IMR-90 (cell line): Measurements from ENCODE around the gene CD2AP. TPM values are rescaled to one million over a fixed set of nuclear protein-coding genes. Genes with fewer than 3 reads are reported as not detected.

ENCODE experiments used
- ATAC-seq: fragments of 200-7000 bp; cut with Tn5 transposase; 2 replicates; pipeline ENCODE4 v1.9.1; 2020; ENCODE audit warnings: low read depth, mild to moderate bottlenecking, moderate library complexity
- BruUV-seq: library from RNA; stranded (reverse); fragments of 400-500 nt; replicated peaks from 2 replicates; lab custom pipeline; 2021; lab: Mats Ljungman, UMichigan
- CTCF ChIA-PET: fragments of 300-600 bp; formaldehyde crosslinking; extraction: SDS; loops from one replicate; lab custom pipeline; 2021; ENCODE audit warnings: antibody characterized with exemption; lab: Yijun Ruan, JAX
- POLR2A ChIA-PET: fragments of 300-600 bp; sonication (Branson Sonifier 250); formaldehyde crosslinking; loops from one replicate; lab custom pipeline; 2022; ENCODE audit warnings: antibody characterized with exemption; ENCODE audit not compliant: unreplicated experiment; lab: Charles Lee
- DNase-seq: peaks from one replicate; pipeline ENCODE4 v3.0.0; 2013
- H2AFZ ChIP-seq: replicated peaks from 2 replicates; pipeline ENCODE3; 2013; ENCODE audit warnings: low read length, mild to moderate bottlenecking; ENCODE audit not compliant: poor library complexity
- H2AK5ac ChIP-seq: 2 replicates; pipeline ENCODE4 v1.6.1; 2013; ENCODE audit warnings: low read depth, low read length, inconsistent platforms
- H2AK9ac ChIP-seq: replicated peaks from 2 replicates; pipeline ENCODE3; 2013; ENCODE audit warnings: mild to moderate bottlenecking, low read depth, low read length, moderate library complexity; ENCODE audit not compliant: poor library complexity
- H2BK120ac ChIP-seq: 2 replicates; pipeline ENCODE4 v1.6.1; 2013; ENCODE audit warnings: low read depth, low read length, inconsistent platforms
- H2BK15ac ChIP-seq: 3 replicates; pipeline ENCODE4 v1.6.1; 2013; ENCODE audit warnings: low read depth, low read length, inconsistent platforms
- H2BK20ac ChIP-seq: 2 replicates; pipeline ENCODE4 v1.6.1; 2013; ENCODE audit warnings: low read depth, mild to moderate bottlenecking, inconsistent platforms, low read length, moderate library complexity
- H2BK5ac ChIP-seq: 2 replicates; pipeline ENCODE4 v1.6.1; 2013; ENCODE audit warnings: mild to moderate bottlenecking, low read depth, low read length, inconsistent platforms; ENCODE audit not compliant: poor library complexity, severe bottlenecking
- H3K14ac ChIP-seq: replicated peaks from 2 replicates; pipeline ENCODE4 v1.6.1; 2013; ENCODE audit warnings: low read depth, low read length, inconsistent platforms
- H3K18ac ChIP-seq: 2 replicates; pipeline ENCODE4 v1.6.1; 2013; ENCODE audit warnings: low read depth, low read length, control low read depth
- H3K23ac ChIP-seq: 2 replicates; pipeline ENCODE4 v1.6.1; 2013; ENCODE audit warnings: low read depth, low read length, inconsistent platforms
- H3K27ac ChIP-seq: 2 replicates; pipeline ENCODE4 v1.5.1; 2013; ENCODE audit warnings: mild to moderate bottlenecking, control low read depth, low read length; ENCODE audit not compliant: insufficient read depth
- H3K27me3 ChIP-seq: 2 replicates; pipeline ENCODE4 v1.6.1; 2013; ENCODE audit warnings: low read length; ENCODE audit not compliant: control insufficient read depth, insufficient read depth
- H3K36me3 ChIP-seq: 2 replicates; pipeline ENCODE4 v1.6.1; 2013; ENCODE audit warnings: low read length, mixed read lengths; ENCODE audit not compliant: control insufficient read depth, insufficient read depth
- H3K4ac ChIP-seq: 2 replicates; pipeline ENCODE4 v1.6.1; 2013; ENCODE audit warnings: low read depth, low read length, inconsistent platforms
- H3K4me1 ChIP-seq: 2 replicates; pipeline ENCODE4 v1.6.1; 2013; ENCODE audit warnings: low read length, mixed read lengths; ENCODE audit not compliant: control insufficient read depth, insufficient read depth
- H3K4me2 ChIP-seq: 2 replicates; pipeline ENCODE4 v1.6.1; 2013; ENCODE audit warnings: low read depth, mild to moderate bottlenecking, control low read depth, low read length, moderate library complexity
- H3K4me3 ChIP-seq: 2 replicates; pipeline ENCODE4 v1.5.1; 2013; ENCODE audit warnings: low read depth, mild to moderate bottlenecking, control low read depth, low read length, moderate library complexity; ENCODE audit not compliant: insufficient read depth
- H3K56ac ChIP-seq: 2 replicates; pipeline ENCODE4 v1.6.1; 2013; ENCODE audit warnings: low read length, inconsistent platforms; ENCODE audit not compliant: insufficient read depth; ENCODE audit errors: extremely low read depth
- H3K79me1 ChIP-seq, 2 experiments: 2 replicates each; pipeline ENCODE4 v1.6.1; 2013; ENCODE audit warnings: low read length in 2 of 2, inconsistent platforms in 1 of 2, low read depth in 1 of 2
- H3K9ac ChIP-seq: 2 replicates; pipeline ENCODE4 v1.6.1; 2013; ENCODE audit warnings: low read depth, low read length, control low read depth
- H3K9me1 ChIP-seq: 2 replicates; pipeline ENCODE4 v1.6.1; 2013; ENCODE audit warnings: low read length, inconsistent platforms; ENCODE audit not compliant: insufficient read depth
- H3K9me3 ChIP-seq: 2 replicates; pipeline ENCODE4 v1.6.1; 2013; ENCODE audit warnings: low read length; ENCODE audit not compliant: control insufficient read depth, insufficient read depth
- H4K20me1 ChIP-seq: 2 replicates; pipeline ENCODE4 v1.6.1; 2013; ENCODE audit warnings: low read length, inconsistent platforms; ENCODE audit not compliant: insufficient read depth
- H4K5ac ChIP-seq: 2 replicates; pipeline ENCODE4 v1.6.1; 2013; ENCODE audit warnings: mild to moderate bottlenecking, low read depth, low read length, control low read depth
- H4K8ac ChIP-seq, 2 experiments: 2 replicates each; pipeline ENCODE4 v1.6.1; 2013; ENCODE audit warnings: low read depth in 2 of 2, low read length in 2 of 2, control low read depth in 1 of 2, inconsistent platforms in 1 of 2
- H4K91ac ChIP-seq: 2 replicates; pipeline ENCODE4 v1.6.1; 2013; ENCODE audit warnings: low read depth, low read length, inconsistent platforms; ENCODE audit not compliant: insufficient read depth
- BHLHE40 ChIP-seq: fragments of 150-350 bp; IDR thresholded peaks from 2 replicates; pipeline ENCODE4 v1.6.1; 2016; ENCODE audit warnings: mild to moderate bottlenecking, low read depth, low read length
- CEBPB ChIP-seq: IDR thresholded peaks from 2 replicates; pipeline ENCODE4 v1.6.1; 2012; ENCODE audit warnings: low read depth, low read length, improper control_type of control experiment
- CHD1 ChIP-seq: IDR thresholded peaks from 2 replicates; pipeline ENCODE4 v1.6.1; 2012; ENCODE audit warnings: low read depth, low read length, improper control_type of control experiment
- CTCF ChIP-seq: conservative IDR thresholded peaks from 2 replicates; pipeline ENCODE4 v1.5.1; 2012; ENCODE audit warnings: mild to moderate bottlenecking, low read depth, low read length, improper control_type of control experiment
- ELK1 ChIP-seq: fragments of 150-350 bp; IDR thresholded peaks from 2 replicates; pipeline ENCODE4 v1.6.1; 2016; ENCODE audit warnings: low read depth, mild to moderate bottlenecking, low read length, moderate library complexity, borderline replicate concordance
- MAFK ChIP-seq: IDR thresholded peaks from 2 replicates; pipeline ENCODE4 v1.6.1; 2012; ENCODE audit warnings: low read depth, low read length, improper control_type of control experiment
- MAZ ChIP-seq: IDR thresholded peaks from 2 replicates; pipeline ENCODE4 v1.6.1; 2012; ENCODE audit warnings: low read depth, mild to moderate bottlenecking, low read length, improper control_type of control experiment, moderate library complexity, borderline replicate concordance
- MXI1 ChIP-seq: IDR thresholded peaks from 2 replicates; pipeline ENCODE4 v1.6.1; 2012; ENCODE audit warnings: low read depth, mild to moderate bottlenecking, low read length, moderate library complexity, borderline replicate concordance
- NFE2L2 ChIP-seq: fragments of 150-350 bp; IDR thresholded peaks from 2 replicates; pipeline ENCODE4 v1.6.1; 2016; ENCODE audit warnings: low read depth, mild to moderate bottlenecking, low read length
- POLR2A ChIP-seq: IDR thresholded peaks from 2 replicates; pipeline ENCODE4 v1.6.1; 2012; ENCODE audit warnings: mild to moderate bottlenecking, low read depth, low read length
- RAD21 ChIP-seq: IDR thresholded peaks from 2 replicates; pipeline ENCODE4 v1.6.1; 2012; ENCODE audit warnings: low read length, improper control_type of control experiment
- RCOR1 ChIP-seq: IDR thresholded peaks from 2 replicates; pipeline ENCODE4 v1.6.1; 2012; ENCODE audit warnings: mild to moderate bottlenecking, low read length, improper control_type of control experiment; ENCODE audit not compliant: insufficient replicate concordance
- RFX5 ChIP-seq: IDR thresholded peaks from 2 replicates; pipeline ENCODE4 v1.8.0; 2012; ENCODE audit warnings: low read depth, mild to moderate bottlenecking, low read length, moderate library complexity
- SMC3 ChIP-seq: fragments of 150-350 bp; IDR thresholded peaks from 2 replicates; pipeline ENCODE4 v1.6.1; 2016; ENCODE audit warnings: low read depth, mild to moderate bottlenecking, antibody characterized with exemption, low read length, moderate library complexity
- USF2 ChIP-seq: fragments of 150-350 bp; IDR thresholded peaks from 2 replicates; pipeline ENCODE4 v1.6.1; 2017; ENCODE audit warnings: mild to moderate bottlenecking, antibody characterized with exemption, low read length, low read depth
- WGBS, 2 experiments: methylation state at CpG; one replicate each; pipeline versions ENCODE4 v1.1.5 to v1.1.7; 2013; ENCODE audit warnings: missing lambda C conversion rate in 2 of 2; ENCODE audit not compliant: insufficient read length in 1 of 2; ENCODE audit errors: extremely low coverage in 2 of 2; 5-methylcytosine and 5-hydroxymethylcytosine counted together
- dilution Hi-C: fragments of 300-500 bp; cut with HindIII; formaldehyde crosslinking; loops from one replicate; pipeline ENCODE4 v1.14.3; 2018; ENCODE audit warnings: low sequenced_read_pairs; ENCODE audit not compliant: unreplicated experiment
- in situ Hi-C: fragments of 300-500 bp; cut with MboI; formaldehyde crosslinking; loops from 3 replicates; pipeline ENCODE4 v1.14.3; 2019; ENCODE audit warnings: low sequenced_read_pairs, inconsistent platforms, mixed read lengths
- intact Hi-C: fragments of 100-400 bp; cut with micrococcal nuclease; formaldehyde crosslinking; loops from 2 replicates; pipeline ENCODE4 v1.10.0; 2022
- polyA plus RNA-seq, 3 experiments: library from polyadenylated mRNA; depleted of rRNA; stranded (reverse); fragments of >200 nt; gene quantifications; 2 replicates each; pipeline ENCODE4 v1.2.3, GENCODE V29; 2012; ENCODE audit warnings: low replicate concordance in 1 of 3
- total RNA-seq: library from RNA; depleted of rRNA; stranded (reverse); fragments of >200 nt; gene quantifications from 2 replicates; pipeline ENCODE4 v1.2.3, GENCODE V29; 2012

Gene CD2AP
- total and polyA plus RNA-seq, 2 of the 4 experiments (the other 2 are of a cell fraction): 5.3 to 7.5 TPM

- no TSS peak for BruUV-seq
- no peak overlapping the region for H2AK9ac ChIP-seq
- no peak overlapping the region for H3K18ac ChIP-seq
- H3K27ac ChIP-seq: no peak overlapping the region
- H2BK15ac ChIP-seq: no peak overlapping the region
- H2BK120ac ChIP-seq: no peak overlapping the region
- ATAC-seq (no peak), DNase-seq (no peak)
- no peaks in the 10 kb centered on the region for H3K4me1 ChIP-seq
- H3K9ac ChIP-seq: no peak overlapping the region
- no peak overlapping the region for H3K4ac ChIP-seq
- H2BK20ac ChIP-seq: no peak overlapping the region
- no peaks in the 10 kb centered on the region for H3K9me1 ChIP-seq
- no peak overlapping the region for H3K4me2 ChIP-seq
- no peak overlapping the region for H2AK5ac ChIP-seq
- H3K4me3 ChIP-seq: no peak overlapping the region
- 94% methylated on average over 2 of the region's 4 CpGs; no CpG with 5 or more reads in 1 of the 2 experiments for WGBS, 2 experiments
- H4K8ac ChIP-seq: no peak overlapping the region
- H3K79me1 ChIP-seq: no peaks in the 10 kb centered on the region
- H3K27me3 ChIP-seq: no peaks in the 10 kb centered on the region
- no peaks in the 10 kb centered on the region for H3K9me3 ChIP-seq
- no peak overlapping the region for H3K14ac ChIP-seq
- CTCF ChIA-PET: no interaction called here
- TF ChIP-seq SMC3: no peak
- TF ChIP-seq USF2: no peak
- no peak for TF ChIP-seq RAD21
- TF ChIP-seq RFX5: no peak
- TF ChIP-seq NFE2L2: no peak
- TF ChIP-seq MXI1: no peak
- no peak for TF ChIP-seq MAZ
- TF ChIP-seq ELK1: no peak
- no peak for TF ChIP-seq MAFK
- no peak for TF ChIP-seq BHLHE40
- no peak for TF ChIP-seq POLR2A
- no peak for TF ChIP-seq CTCF
- no peak for TF ChIP-seq RCOR1
- no peak for TF ChIP-seq CHD1
- TF ChIP-seq CEBPB: no peak
- H4K5ac ChIP-seq: no peak overlapping the region
- intact Hi-C loops: no loop called here
- no peak overlapping the region for H4K91ac ChIP-seq
- H2AFZ ChIP-seq: no peak overlapping the region
- dilution Hi-C loops: no loop called here
- H3K23ac ChIP-seq: no peak overlapping the region
- no peaks in the 10 kb centered on the region for H4K20me1 ChIP-seq
- POLR2A ChIA-PET: no interaction called here
- peaks cover 6% of the 10 kb centered on the region for H3K36me3 ChIP-seq
- H3K56ac ChIP-seq: no peak overlapping the region
- in situ Hi-C loops: no loop called here
- no peak overlapping the region for H2BK5ac ChIP-seq
Measured at GRCh38 chr6:47579040-47579439, 101.5 kb downstream of the CD2AP start.
